K562 (cell line): ENCODE results near the gene MAGED4.
"Not testable (repeated sequence)": the region's sequence is repeated elsewhere in the genome, so short reads cannot be mapped to it uniquely, and the experiment has no call there.

Source experiments
- ATF2 ChIP-seq: sonication (generic); formaldehyde crosslinking; IDR thresholded peaks from 2 replicates; pipeline ENCODE4 v1.8.1; 2022; ENCODE audit warnings: missing genetic modification reagents
- CTCF ChIP-seq, 3 experiments: IDR thresholded peaks in 2 of 3; conservative IDR thresholded peaks in 1 of 3; 2 replicates each; pipeline ENCODE4 v1.5.1; 2011 to 2012; ENCODE audit warnings: low read length in 3 of 3, mild to moderate bottlenecking in 3 of 3, control low read depth in 2 of 3, improper control_type of control experiment in 1 of 3, inconsistent platforms in 1 of 3, low read depth in 1 of 3, mixed read lengths in 1 of 3, moderate library complexity in 1 of 3; ENCODE audit not compliant: insufficient read depth in 2 of 3
- ELK1 ChIP-seq: sonication (generic); formaldehyde crosslinking; IDR thresholded peaks from 2 replicates; pipeline ENCODE4 v1.8.1; 2022; ENCODE audit warnings: missing genetic modification reagents
- ETV6 ChIP-seq, 3 experiments: fragments of 150-350 bp in 1 of 3; sonication (generic) in 1 of 3; formaldehyde crosslinking in 1 of 3; IDR thresholded peaks; 2 replicates each; pipeline versions ENCODE4 v1.6.1 to v1.8.0; 2014 to 2022; ENCODE audit warnings: borderline replicate concordance in 2 of 3, low read depth in 2 of 3, antibody characterized with exemption in 1 of 3, low read length in 1 of 3, mild to moderate bottlenecking in 1 of 3, missing genetic modification reagents in 1 of 3
- GABPB1 ChIP-seq: sonication (generic); formaldehyde crosslinking; IDR thresholded peaks from 2 replicates; pipeline ENCODE4 v1.8.0; 2022; ENCODE audit warnings: mild to moderate bottlenecking, missing genetic modification reagents
- PATZ1 ChIP-seq: fragments of 250-450 bp; sonication (Bioruptor Pico); IDR thresholded peaks from 2 replicates; pipeline ENCODE4 v1.5.0; 2020; ENCODE audit warnings: mild to moderate bottlenecking, borderline replicate concordance
- POLR3G ChIP-seq: IDR thresholded peaks from 2 replicates; pipeline ENCODE4 v1.6.1; 2011; ENCODE audit not compliant: insufficient read length, insufficient replicate concordance; ENCODE audit errors: extremely low read depth
- SMAD1 ChIP-seq: fragments of 150-350 bp; IDR thresholded peaks from 2 replicates; pipeline ENCODE4 v1.6.1; 2014; ENCODE audit warnings: low read length, low read depth; ENCODE audit not compliant: partially characterized antibody
- SMARCB1 ChIP-seq: IDR thresholded peaks from 2 replicates; pipeline ENCODE4 v1.6.1; 2011; ENCODE audit warnings: improper control_type of control experiment, low read depth; ENCODE audit not compliant: insufficient read length
- SMC3 ChIP-seq: conservative IDR thresholded peaks from 2 replicates; pipeline ENCODE4 v1.6.1; 2011; ENCODE audit warnings: low read depth, low read length, improper control_type of control experiment; ENCODE audit not compliant: insufficient read depth
- TCF3 ChIP-seq: sonication (generic); formaldehyde crosslinking; IDR thresholded peaks from 2 replicates; pipeline ENCODE4 v1.4.0; 2020; ENCODE audit warnings: mild to moderate bottlenecking, missing genetic modification reagents
- THRA ChIP-seq: fragments of 450-650 bp; IDR thresholded peaks from 2 replicates; pipeline ENCODE4 v1.6.1; 2017; ENCODE audit warnings: mild to moderate bottlenecking, moderate library complexity
- ZNF76 ChIP-seq: fragments of 250-450 bp; sonication (Bioruptor Pico); IDR thresholded peaks from 2 replicates; pipeline ENCODE4 v1.4.0; 2020; ENCODE audit warnings: mild to moderate bottlenecking, moderate library complexity, borderline replicate concordance

- not testable (repeated sequence) for TF ChIP-seq SMAD1; SMARCB1; TCF3; ATF2 (CRISPR knock-in tag); THRA; SMC3; ETV6 (IDR thresholded peaks at IDR 0.05; ENCODE audit: borderline replicate concordance in 1 of 2, low read depth in 2 of 2, low read length in 1 of 2); ETV6 (CRISPR knock-in tag; IDR thresholded peaks at IDR 0.05; ENCODE audit: borderline replicate concordance); GABPB1 (CRISPR knock-in tag); POLR3G; ELK1; CTCF (IDR thresholded peaks at IDR 0.05 in 2 of 3, conservative IDR thresholded peaks at IDR 0.05 in 1 of 3; ENCODE audit: insufficient read depth in 2 of 3, low read depth in 1 of 3, low read length in 3 of 3); ZNF76 (CRISPR knock-in tag); PATZ1 (CRISPR knock-in tag)
Measured at GRCh38 chrX:52211405-52211804, 26.7 kb downstream of the MAGED4 start.
